Activated CD8-positive, alpha-beta memory T cell treated with anti-CD3 and anti-CD28 coated beads for 36 hours (primary cell): Measurements from ENCODE around the gene TSGA10IP. TPM values are rescaled to one million over a fixed set of nuclear protein-coding genes. Genes with fewer than 3 reads are reported as not detected.

Experiments
- CTCF ChIA-PET: fragments of 350-600 bp; sonication (Branson Sonifier 250); formaldehyde crosslinking; loops from one replicate; lab custom pipeline; 2021; ENCODE audit warnings: antibody characterized with exemption; lab: Charles Lee
- POLR2A ChIA-PET: fragments of 350-600 bp; sonication (Branson Sonifier 250); formaldehyde crosslinking; loops from one replicate; lab custom pipeline; 2021; ENCODE audit warnings: antibody characterized with exemption; lab: Charles Lee
- total RNA-seq, 2 experiments: library from RNA; stranded (reverse); gene quantifications; one replicate each; pipeline ENCODE4 v1.2.3, GENCODE V29; 2021

Gene TSGA10IP
- total RNA-seq, 2 experiments from 2014 or later, result not detected

- ChIA-PET POLR2A (no interaction called here), CTCF (interaction anchor here (1.0 to 1.5 kb wide), 2 partner anchors 10 to 95 kb away, joined by 3 to 4 read pairs; no protein-coding TSS in a partner anchor)
These were observed 34.0 kb downstream of the TSGA10IP start for GRCh38 chr11:65979261-65979759.

- ChIA-PET CTCF (no interaction called here), POLR2A (no interaction called here)
These were observed 35.9 kb downstream of the TSGA10IP start for GRCh38 chr11:65981101-65981740.

GRCh38 chr11:65981972-65982823 is 36.9 kb downstream of the TSGA10IP start:
- ChIA-PET CTCF (interaction anchor here (0.6 kb wide), 1 partner anchor 691 kb away, joined by 3 read pairs; no protein-coding TSS in a partner anchor), POLR2A (no interaction called here)

GRCh38 chr11:65982824-65983588 is 37.7 kb downstream of the TSGA10IP start:
- POLR2A ChIA-PET, result no interaction called here
- CTCF ChIA-PET, result interaction anchor here (0.6 to 0.7 kb wide), 2 partner anchors 98 to 692 kb away, joined by 3 read pairs; no protein-coding TSS in a partner anchor

- ChIA-PET POLR2A (no interaction called here), CTCF (interaction anchor here (0.7 to 2.2 kb wide), 2 partner anchors 93 to 99 kb away, joined by 3 to 6 read pairs; partner anchors contain the start of gene CCDC85B)
These were observed 38.3 kb downstream of the TSGA10IP start for GRCh38 chr11:65983589-65983987.

- ChIA-PET CTCF (interaction anchor here (1.4 kb wide), 1 partner anchor 102 kb away, joined by 18 read pairs; no protein-coding TSS in a partner anchor), POLR2A (no interaction called here)
These were observed 42.1 kb downstream of the TSGA10IP start for GRCh38 chr11:65987336-65987735.

GRCh38 chr11:65988791-65989592 is 43.7 kb downstream of the TSGA10IP start:
- CTCF ChIA-PET, result interaction anchor here (0.5 to 1.9 kb wide), 31 partner anchors 9 to 896 kb away, joined by 3 to 18 read pairs (median 4); partner anchors contain the start of genes CATSPER1, CCDC85B, MUS81 and SF3B2
- POLR2A ChIA-PET, result no interaction called here

GRCh38 chr11:65992056-65992455 is 46.8 kb downstream of the TSGA10IP start:
- ChIA-PET CTCF (interaction anchor here (2.4 kb wide), 1 partner anchor 107 kb away, joined by 11 read pairs; no protein-coding TSS in a partner anchor), POLR2A (interaction anchor here (1.2 to 1.4 kb wide), 2 partner anchors 83 to 101 kb away, joined by 3 to 4 read pairs; partner anchors contain the start of gene CCDC85B)

GRCh38 chr11:65997286-65997685 is 52.0 kb downstream of the TSGA10IP start:
- CTCF ChIA-PET, result no interaction called here
- POLR2A ChIA-PET, result interaction anchor here (0.6 kb wide), 1 partner anchor 99 kb away, joined by 5 read pairs; no protein-coding TSS in a partner anchor

GRCh38 chr11:66001942-66002647 is 56.8 kb downstream of the TSGA10IP start, which contains the start of the genes BANF1 and EIF1AD:
Gene BANF1, plus strand, starts transcription at chr11:66002503. Its CDS starts 748 bp downstream, at chr11:66003251.
Gene EIF1AD, minus strand, starts transcription at chr11:66002157. Its CDS starts 1,768 bp downstream, at chr11:66000389.
- CTCF ChIA-PET, result interaction anchor here (0.7 to 1.2 kb wide), 3 partner anchors 20 to 143 kb away, joined by 3 to 5 read pairs (median 3); partner anchors contain the start of gene CFL1
- POLR2A ChIA-PET, result interaction anchor here (0.8 to 1.5 kb wide), 2 partner anchors 102 to 112 kb away, joined by 3 to 7 read pairs; partner anchors contain the start of genes CCDC85B and FOSL1

GRCh38 chr11:66002648-66003225 is 57.5 kb downstream of the TSGA10IP start:
- ChIA-PET CTCF (interaction anchor here (0.7 to 1.2 kb wide), 3 partner anchors 19 to 144 kb away, joined by 3 to 5 read pairs (median 3); partner anchors contain the start of gene CFL1), POLR2A (interaction anchor here (0.6 to 1.5 kb wide), 3 partner anchors 24 to 112 kb away, joined by 3 to 7 read pairs (median 4); partner anchors contain the start of genes CCDC85B and FOSL1)

GRCh38 chr11:66003291-66003690 is 58.0 kb downstream of the TSGA10IP start:
- POLR2A ChIA-PET, result interaction anchor here (0.6 to 1.5 kb wide), 2 partner anchors 25 to 113 kb away, joined by 4 to 7 read pairs; partner anchors contain the start of gene CCDC85B
- CTCF ChIA-PET, result no interaction called here

- POLR2A ChIA-PET, result no interaction called here
- CTCF ChIA-PET, result no interaction called here
These were observed 58.9 kb downstream of the TSGA10IP start for GRCh38 chr11:66004186-66004585.

GRCh38 chr11:66006134-66006890 is 61.0 kb downstream of the TSGA10IP start:
- POLR2A ChIA-PET, result interaction anchor here (0.5 kb wide), 1 partner anchor 78 kb away, joined by 6 read pairs; no protein-coding TSS in a partner anchor
- CTCF ChIA-PET, result no interaction called here

GRCh38 chr11:66006891-66007176 is 61.6 kb downstream of the TSGA10IP start:
- POLR2A ChIA-PET, result no interaction called here
- CTCF ChIA-PET, result no interaction called here

- ChIA-PET CTCF (no interaction called here), POLR2A (no interaction called here)
These were observed 61.9 kb downstream of the TSGA10IP start for GRCh38 chr11:66007201-66007634.
